Stimulated activated CD4-positive, alpha-beta T cell treated with anti-CD3 and anti-CD28 coated beads, Interleukin-4, amount 100 ng/mL, for 4 hours (primary cell): ENCODE measurements around the gene DDIT4L.
"Not testable (repeated sequence)": the region's sequence is repeated elsewhere in the genome, so short reads cannot be mapped to it uniquely, and the experiment has no call there.

Source experiments
- DNase-seq, 2 experiments: peaks; one replicate each; pipeline ENCODE4 v3.0.0-alpha.2; 2020

Gene DDIT4L, protein sequence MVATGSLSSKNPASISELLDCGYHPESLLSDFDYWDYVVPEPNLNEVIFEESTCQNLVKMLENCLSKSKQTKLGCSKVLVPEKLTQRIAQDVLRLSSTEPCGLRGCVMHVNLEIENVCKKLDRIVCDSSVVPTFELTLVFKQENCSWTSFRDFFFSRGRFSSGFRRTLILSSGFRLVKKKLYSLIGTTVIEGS

GRCh38 chr4:100189820-100190642 is at the start of gene DDIT4L:
TSS of gene DDIT4L (minus strand) at chr4:100190468. CDS start at chr4:100189983, 485 bp downstream.
- DNase-seq: peak in 1 of 2 experiments; percentile 3

DNA sequence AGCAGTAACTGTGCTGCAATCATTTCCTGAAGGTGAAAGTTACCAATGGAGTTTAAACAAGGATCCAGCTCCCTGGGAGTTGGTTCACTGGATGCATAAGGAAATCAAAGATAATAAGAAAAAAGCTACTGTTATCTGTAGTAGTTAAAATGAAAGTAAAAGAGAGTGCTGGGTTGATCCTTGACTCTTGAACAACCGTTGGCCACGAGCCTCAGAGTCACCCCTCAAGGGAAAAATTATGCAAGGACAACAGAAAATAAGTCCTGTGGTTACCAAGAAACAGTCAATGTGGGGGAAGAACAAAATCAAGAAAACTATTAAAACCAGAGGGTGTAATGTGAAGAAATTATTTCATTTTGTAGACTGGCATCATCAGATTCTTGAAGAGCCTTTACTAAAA is 49.7 kb upstream of the DDIT4L start:
- DNase-seq: no peak

- no peak for DNase-seq
Measured at GRCh38 chr4:100224721-100225120, 34.5 kb upstream of the DDIT4L start.

GRCh38 chr4:100224160-100224559 is 33.9 kb upstream of the DDIT4L start:
- no peak for DNase-seq

DNA sequence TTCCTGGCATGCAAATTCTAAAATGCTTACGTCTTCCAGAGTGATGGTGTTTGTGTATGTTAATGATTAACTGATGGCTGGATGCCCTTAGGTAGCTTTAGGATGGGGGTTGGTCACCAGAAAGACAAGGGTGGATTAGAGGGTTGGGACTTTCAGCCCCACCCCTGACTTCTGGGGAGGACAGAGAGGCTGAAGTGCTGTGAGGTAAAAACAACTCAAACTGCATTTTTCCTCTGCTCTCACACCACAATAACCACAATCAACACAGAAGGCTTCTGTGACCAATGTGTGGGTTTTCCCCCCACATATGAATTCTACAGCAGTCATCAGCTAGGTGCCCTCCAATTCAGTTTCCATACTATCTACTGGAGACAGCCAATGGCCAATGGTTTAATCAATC is 18.7 kb upstream of the DDIT4L start:
- no peak for DNase-seq

DNA sequence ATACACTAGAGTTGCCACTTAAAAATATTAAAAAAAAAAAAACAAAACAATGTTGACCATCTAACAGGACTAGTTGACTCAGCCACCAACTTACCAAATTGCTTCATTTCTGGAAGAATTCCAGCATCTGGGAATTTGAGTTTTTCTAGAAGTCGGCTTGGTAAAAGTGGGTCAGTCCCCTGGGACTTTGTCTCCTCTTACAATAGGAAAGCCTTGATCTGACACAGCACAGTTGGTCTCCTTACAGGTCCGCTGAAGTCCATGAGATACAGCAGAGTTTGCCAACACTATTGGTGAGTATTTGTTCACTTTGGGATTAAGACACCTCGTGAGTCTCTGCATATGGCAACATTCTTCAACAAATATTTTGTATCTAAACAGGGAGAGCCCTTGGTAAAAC is 18.2 kb upstream of the DDIT4L start:
- DNase-seq: no peak

- no peak for DNase-seq
Measured at GRCh38 chr4:100206850-100207249, 16.6 kb upstream of the DDIT4L start.

DNA sequence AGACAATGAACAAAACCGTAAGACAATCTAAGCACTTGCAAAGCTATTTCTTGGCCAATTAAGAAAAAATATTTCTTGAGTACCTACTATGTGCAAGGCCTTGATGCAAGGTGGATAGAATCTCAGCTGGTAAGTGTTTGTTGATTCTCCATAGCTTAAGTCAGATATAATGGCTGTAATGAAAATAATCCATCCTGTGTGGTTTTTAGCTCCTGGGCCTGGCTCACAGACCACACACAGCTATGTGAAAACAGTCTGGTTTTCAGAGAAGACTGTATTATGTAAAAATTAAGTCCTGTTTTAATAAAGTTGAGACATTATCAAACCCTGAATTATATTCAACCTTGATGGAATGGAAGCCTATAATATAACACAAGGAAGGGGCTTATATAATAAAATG is 7.8 kb upstream of the DDIT4L start:
- DNase-seq: no peak

- DNase-seq: not testable (repeated sequence)
Measured at GRCh38 chr4:100196388-100197071, 6.3 kb upstream of the DDIT4L start.

GRCh38 chr4:100190643-100191600 is 654 bp upstream of the DDIT4L start:
- DNase-seq: no peak

DNA sequence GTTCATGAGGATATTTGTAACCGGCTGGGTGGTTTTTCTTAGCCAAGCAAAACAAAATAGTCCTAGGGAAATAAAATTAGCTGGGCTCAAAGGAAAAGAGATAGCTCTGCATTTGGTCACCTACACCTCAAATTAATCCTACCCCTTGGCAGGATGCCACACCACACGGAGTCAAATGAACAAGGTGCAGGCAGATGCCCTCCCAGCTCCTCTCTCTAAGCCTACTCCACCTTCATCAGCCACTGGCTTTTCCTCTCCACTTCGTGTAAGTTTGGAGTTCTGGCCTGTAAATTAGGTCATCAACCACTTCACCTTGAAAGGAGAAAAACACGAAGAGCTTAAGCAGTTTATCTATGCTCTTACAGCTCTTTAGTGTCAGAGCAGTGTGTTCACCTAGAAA is 1.4 kb downstream of the DDIT4L start:
- DNase-seq: no peak

- no peak for DNase-seq
Measured at GRCh38 chr4:100187781-100188180, 2.5 kb downstream of the DDIT4L start.

GRCh38 chr4:100184787-100185186 is 5.5 kb downstream of the DDIT4L start:
- no peak for DNase-seq

DNA sequence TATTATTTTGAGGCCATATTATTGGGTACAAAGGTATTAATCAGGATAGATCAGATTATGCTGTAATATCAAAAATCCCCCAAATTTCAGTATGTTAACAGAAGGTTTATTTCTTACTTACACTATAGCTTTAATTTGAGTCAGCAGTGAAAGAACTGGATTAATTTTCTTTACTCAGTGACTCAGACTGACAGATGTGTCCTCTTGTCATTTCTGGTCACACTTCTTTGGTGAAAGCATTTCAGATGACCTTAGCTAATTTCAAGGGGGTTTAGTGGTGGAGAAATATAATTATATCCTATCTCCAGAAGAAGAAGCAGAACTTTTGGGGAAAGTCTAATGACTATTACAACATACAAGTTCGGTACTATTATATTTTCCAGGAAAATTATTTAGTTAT is 12.4 kb downstream of the DDIT4L start:
- no peak for DNase-seq

DNA sequence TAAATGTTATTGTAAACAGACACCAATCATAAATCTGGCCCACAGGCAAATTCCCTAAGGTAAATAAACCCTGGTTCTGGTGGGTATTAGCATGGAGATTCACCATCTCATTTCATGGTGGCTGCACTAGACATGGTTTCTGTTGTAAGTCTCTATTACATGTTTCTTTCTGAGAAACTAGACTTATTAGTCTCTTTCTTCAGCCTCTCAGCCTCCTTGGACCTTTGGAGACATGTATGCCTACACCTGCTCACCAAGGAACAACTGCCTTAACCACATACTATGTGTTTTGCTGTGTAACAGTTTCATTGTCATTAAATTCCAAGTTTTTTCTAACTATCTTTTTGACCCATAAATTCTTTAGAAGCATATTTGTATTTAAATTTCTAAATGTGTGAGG is 13.1 kb downstream of the DDIT4L start:
- no peak for DNase-seq

GRCh38 chr4:100175858-100176257 is 14.4 kb downstream of the DDIT4L start:
- no peak for DNase-seq

- DNase-seq: no peak
Measured at GRCh38 chr4:100174985-100175383, 15.3 kb downstream of the DDIT4L start.

DNA sequence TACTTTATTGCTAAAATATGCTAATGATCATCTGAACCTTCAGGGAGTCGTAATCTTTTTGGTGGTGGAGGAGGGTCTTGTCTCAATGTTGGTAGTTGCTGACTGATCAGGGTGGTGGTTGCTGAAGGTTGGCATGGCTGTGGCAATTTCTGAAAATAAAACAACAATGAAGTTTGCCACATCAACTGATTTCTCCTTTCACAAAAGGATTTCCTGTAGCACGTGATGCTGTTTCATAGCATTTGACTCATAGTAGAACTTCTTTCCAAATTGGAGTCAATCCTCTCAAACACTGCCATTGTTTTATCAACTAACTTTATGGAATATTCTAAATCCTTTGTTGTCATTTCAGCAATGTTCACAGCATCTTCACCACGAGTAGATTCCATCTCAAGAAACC is 19.3 kb downstream of the DDIT4L start:
- DNase-seq: no peak

DNA sequence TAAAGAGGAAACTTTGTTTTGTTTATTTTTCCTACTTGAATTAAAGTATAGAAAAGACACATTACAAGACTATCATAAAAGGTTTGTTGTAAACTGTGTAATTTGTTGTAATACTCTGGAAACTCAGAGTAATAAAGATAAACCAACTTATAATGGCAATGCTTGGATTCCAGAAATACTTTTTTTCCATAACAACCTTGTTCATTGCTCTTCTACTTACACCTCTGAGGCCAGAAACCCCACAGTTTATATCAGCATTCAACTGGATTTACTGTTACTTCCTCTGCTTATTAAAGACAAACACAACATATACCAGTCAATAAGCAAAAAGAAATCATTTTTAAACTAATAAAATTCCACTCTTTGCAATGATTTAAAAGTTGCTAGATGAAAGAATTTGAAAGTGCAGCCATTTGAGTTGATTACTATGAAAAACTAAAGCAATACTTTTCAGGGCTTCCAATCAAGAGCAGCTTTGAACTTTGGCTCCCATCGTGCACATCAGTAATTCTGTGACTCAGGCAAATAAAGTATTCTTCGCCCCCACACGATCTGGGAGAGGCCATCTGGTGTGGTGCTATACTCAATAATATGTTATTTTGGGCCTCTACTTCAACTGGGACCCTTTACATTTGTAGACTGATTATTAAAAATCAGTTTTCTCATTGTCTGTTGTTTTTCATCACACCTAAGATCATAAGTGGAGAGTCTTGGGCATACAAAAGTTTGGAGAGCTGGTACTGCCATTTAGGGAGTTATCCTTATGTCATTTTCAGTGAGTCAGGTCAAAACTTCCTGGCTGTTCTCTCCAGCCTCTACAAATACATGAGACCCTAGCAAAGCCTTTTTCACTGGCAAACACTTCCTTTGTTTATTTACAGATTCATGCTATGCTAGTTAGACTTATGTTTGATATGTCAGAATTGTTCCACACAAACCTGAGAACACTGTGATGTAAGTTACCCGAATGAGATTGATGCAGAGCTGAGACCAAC is 20.5 kb downstream of the DDIT4L start:
- DNase-seq: no peak

- DNase-seq: no peak
Measured at GRCh38 chr4:100168521-100168920, 21.7 kb downstream of the DDIT4L start.

DNA sequence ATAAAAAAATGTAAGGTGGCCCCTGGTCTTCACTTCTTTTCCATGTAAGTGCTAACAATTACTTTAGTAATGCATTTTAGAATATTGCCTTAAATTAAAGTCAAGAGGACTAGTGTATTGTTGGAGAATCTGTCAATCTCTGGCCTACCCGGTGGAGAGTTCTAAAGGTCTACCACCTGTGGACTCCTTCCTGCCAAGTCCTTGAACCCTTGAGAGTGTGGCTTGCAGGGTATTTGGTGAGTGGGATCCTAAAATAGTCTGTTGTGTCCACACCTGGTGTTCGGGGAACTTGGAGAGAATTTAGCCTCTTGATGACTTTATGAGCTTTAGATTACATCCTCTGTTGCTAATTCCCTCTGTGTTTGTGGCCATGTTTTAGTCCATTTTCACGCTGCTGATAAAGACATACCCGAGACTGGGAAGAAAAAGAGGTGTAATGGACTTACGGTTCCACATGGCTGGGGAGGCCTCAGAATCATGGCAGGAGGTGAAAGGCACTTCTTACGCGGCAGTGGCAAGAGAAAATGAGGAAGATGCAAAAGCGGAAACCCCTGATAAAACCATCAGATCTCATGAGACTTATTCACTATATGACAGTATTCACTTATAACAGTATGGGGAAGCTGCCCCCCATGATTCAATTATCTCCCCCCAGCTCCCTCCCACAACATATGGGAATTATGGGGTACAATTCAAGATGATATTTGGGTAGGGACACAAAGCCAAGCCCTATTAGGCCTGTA is 23.8 kb downstream of the DDIT4L start:
- no peak for DNase-seq
